22Rv1 (cell line): Measurements from ENCODE around the gene CCDC188.

Experiments used
- CTCF ChIP-seq: fragments of 450-650 bp; IDR thresholded peaks from 2 replicates; pipeline ENCODE4 v1.5.1; 2017; ENCODE audit warnings: mild to moderate bottlenecking
- ZFX ChIP-seq: fragments of 450-650 bp; IDR thresholded peaks from 2 replicates; pipeline ENCODE4 v1.6.1; 2017; ENCODE audit warnings: antibody characterized with exemption, borderline replicate concordance

GRCh38 chr22:20123366-20124082 is 27.3 kb downstream of the CCDC188 start:
- TF ChIP-seq CTCF (no peak), ZFX (no peak)
